Tibial artery (tissue), 4 donors: ENCODE results near the gene SIX4.

Experiments used
- DNase-seq, 2 donors: peaks; one replicate each; pipeline ENCODE4 v3.0.0-alpha.2; 2019
- H3K27ac ChIP-seq, 2 donors: fragments of 200-600 bp; sonication (generic) in 1 of 2; 1 replicate in 1 of 2; 2 replicates in 1 of 2; pipeline ENCODE4 v1.5.1; 2018 to 2019; ENCODE audit warnings: mild to moderate bottlenecking in 1 of 2
- H3K27me3 ChIP-seq, 2 donors: fragments of 200-600 bp; sonication (generic) in 1 of 2; one replicate each; pipeline versions ENCODE4 v1.5.1 to v1.6.0; 2016 to 2019
- H3K36me3 ChIP-seq, 3 donors: fragments of 200-600 bp; sonication (generic) in 2 of 3; one replicate each; pipeline ENCODE4 v1.5.1; 2016 to 2019; ENCODE audit warnings: mild to moderate bottlenecking in 2 of 3
- H3K4me1 ChIP-seq, 4 donors: fragments of 200-600 bp; sonication (generic) in 2 of 4; 1 replicate in 3 of 4; 2 replicates in 1 of 4; pipeline ENCODE4 v1.5.1; 2016 to 2019
- H3K4me3 ChIP-seq, 2 donors: fragments of 200-600 bp; sonication (generic) in 1 of 2; 1 replicate in 1 of 2; 2 replicates in 1 of 2; pipeline ENCODE4 v1.5.1; 2018 to 2019; ENCODE audit warnings: mild to moderate bottlenecking in 2 of 2
- H3K9me3 ChIP-seq, 3 donors: fragments of 200-600 bp; sonication (generic) in 1 of 3; one replicate each; pipeline ENCODE4 v1.5.1; 2016 to 2019
- CTCF ChIP-seq, 2 experiments: fragments of 200-600 bp in 1 of 2; fragments of 450-650 bp in 1 of 2; IDR thresholded peaks; one replicate each; pipeline ENCODE4 v1.5.1; 2017 to 2019; ENCODE audit warnings: antibody characterized with exemption in 2 of 2, mild to moderate bottlenecking in 1 of 2, moderate library complexity in 1 of 2
- intact Hi-C: fragments of 100-400 bp; cut with DNase I; formaldehyde crosslinking; loops from one replicate; pipeline ENCODE4 v1.15.0; 2023; ENCODE audit warnings: low total_unique reads

Gene SIX4

GRCh38 chr14:60677701-60678100 is 46.5 kb downstream of the SIX4 start:
- no peak overlapping the region for H3K27ac ChIP-seq
- no peak overlapping the region for H3K4me3 ChIP-seq
- H3K27me3 ChIP-seq = no peaks in the 10 kb centered on the region
- no peak for DNase-seq
- TF ChIP-seq CTCF (IDR thresholded peaks at IDR 0.05) = no peak
- H3K9me3 ChIP-seq = no peaks in the 10 kb centered on the region
- no peaks in the 10 kb centered on the region for H3K4me1 ChIP-seq
- intact Hi-C loops = no loop called here
- no peaks in the 10 kb centered on the region for H3K36me3 ChIP-seq

- DNase-seq = no peak
- no peaks in the 10 kb centered on the region for H3K9me3 ChIP-seq
- no peaks in the 10 kb centered on the region for H3K36me3 ChIP-seq
- TF ChIP-seq CTCF (IDR thresholded peaks at IDR 0.05) = no peak
- H3K27ac ChIP-seq = no peak overlapping the region
- no peaks in the 10 kb centered on the region for H3K27me3 ChIP-seq
- H3K4me1 ChIP-seq = no peaks in the 10 kb centered on the region
- H3K4me3 ChIP-seq = no peak overlapping the region
- intact Hi-C loops = no loop called here
Measured at GRCh38 chr14:60670989-60671388, 53.2 kb downstream of the SIX4 start.

- no peak for TF ChIP-seq CTCF (IDR thresholded peaks at IDR 0.05)
- Histone ChIP-seq H3K27me3 (no peaks in the 10 kb centered on the region), H3K4me3 (no peak overlapping the region), H3K9me3 (no peaks in the 10 kb centered on the region), H3K27ac (no peak overlapping the region), H3K36me3 (no peaks in the 10 kb centered on the region), H3K4me1 (no peaks in the 10 kb centered on the region)
- DNase-seq = no peak
- intact Hi-C loops = no loop called here
Measured at GRCh38 chr14:60668431-60669112, 55.6 kb downstream of the SIX4 start.

- DNase-seq = no peak
- Histone ChIP-seq H3K27ac (no peak overlapping the region), H3K9me3 (no peaks in the 10 kb centered on the region), H3K27me3 (no peaks in the 10 kb centered on the region), H3K36me3 (no peaks in the 10 kb centered on the region), H3K4me3 (no peak overlapping the region), H3K4me1 (no peaks in the 10 kb centered on the region)
- TF ChIP-seq CTCF (IDR thresholded peaks at IDR 0.05) = no peak
- intact Hi-C loops = no loop called here
Measured at GRCh38 chr14:60665177-60665550, 59.0 kb downstream of the SIX4 start.

- intact Hi-C loops = no loop called here
- no peaks in the 10 kb centered on the region for H3K9me3 ChIP-seq
- no peak for DNase-seq
- H3K27ac ChIP-seq = no peak overlapping the region
- no peaks in the 10 kb centered on the region for H3K36me3 ChIP-seq
- H3K27me3 ChIP-seq = no peaks in the 10 kb centered on the region
- H3K4me3 ChIP-seq = no peak overlapping the region
- H3K4me1 ChIP-seq = peaks cover 0 to 2% (median 0%) of the 10 kb centered on the region in 4 donors
- no peak for TF ChIP-seq CTCF (IDR thresholded peaks at IDR 0.05)
Measured at GRCh38 chr14:60662982-60663381, 61.2 kb downstream of the SIX4 start.

- H3K27me3 ChIP-seq = no peaks in the 10 kb centered on the region
- TF ChIP-seq CTCF (IDR thresholded peaks at IDR 0.05) = no peak
- H3K9me3 ChIP-seq = no peaks in the 10 kb centered on the region
- H3K4me1 ChIP-seq = peaks cover 0 to 9% (median 4%) of the 10 kb centered on the region in 4 donors
- H3K36me3 ChIP-seq = no peaks in the 10 kb centered on the region
- no peak overlapping the region for H3K4me3 ChIP-seq
- DNase-seq = no peak
- intact Hi-C loops = no loop called here
- no peak overlapping the region for H3K27ac ChIP-seq
Measured at GRCh38 chr14:60661721-60662120, 62.4 kb downstream of the SIX4 start.
